ENCODE data around the gene CAMTA1. TPM values are rescaled to one million over a fixed set of nuclear protein-coding genes. Genes with fewer than 3 reads are reported as not detected.
"Not testable (repeated sequence)": the region's sequence is repeated elsewhere in the genome, so short reads cannot be mapped to it uniquely, and the experiment has no call there.

The CAMTA1 gene
- total RNA-seq, 1 donor from 2014 or later: 127 TPM

GRCh38 chr1:7403265-7404045 lies 618.2 kb downstream of the CAMTA1 start:
- no peak for FAIRE-seq
- DNase-seq (ENCODE audit: low spot score in 2 of 2): no peak

GRCh38 chr1:7404046-7404742 lies 618.9 kb downstream of the CAMTA1 start:
- no peak for FAIRE-seq
- DNase-seq (ENCODE audit: low spot score in 2 of 2): no peak

- FAIRE-seq (no peak), DNase-seq (ENCODE audit: low spot score in 2 of 2) (no peak)
Observed at GRCh38 chr1:7405844-7406500, 620.7 kb downstream of the CAMTA1 start.

GRCh38 chr1:7406641-7407543 lies 621.6 kb downstream of the CAMTA1 start:
- DNase-seq (ENCODE audit: low spot score in 2 of 2): no peak
- no peak for FAIRE-seq

- no peak for DNase-seq (ENCODE audit: low spot score in 2 of 2)
- no peak for FAIRE-seq
Observed at GRCh38 chr1:7407544-7407895, 622.3 kb downstream of the CAMTA1 start.

GRCh38 chr1:7407980-7408770 lies 622.9 kb downstream of the CAMTA1 start:
- FAIRE-seq: no peak
- DNase-seq (ENCODE audit: low spot score in 2 of 2): no peak

- no peak for DNase-seq (ENCODE audit: low spot score in 2 of 2)
- no peak for FAIRE-seq
Observed at GRCh38 chr1:7408771-7409150, 623.5 kb downstream of the CAMTA1 start.

- FAIRE-seq: no peak
- DNase-seq (ENCODE audit: low spot score in 2 of 2): no peak
Observed at GRCh38 chr1:7409278-7409677, 624.0 kb downstream of the CAMTA1 start.

- FAIRE-seq (no peak), DNase-seq (ENCODE audit: low spot score in 2 of 2) (no peak)
Observed at GRCh38 chr1:7410156-7410555, 624.9 kb downstream of the CAMTA1 start.

- FAIRE-seq; DNase-seq (ENCODE audit: low spot score in 2 of 2): not testable (repeated sequence)
Observed at GRCh38 chr1:7417618-7418017, 632.4 kb downstream of the CAMTA1 start.

- no peak for FAIRE-seq
Observed at GRCh38 chr1:7418442-7419080, 633.3 kb downstream of the CAMTA1 start.

GRCh38 chr1:7420098-7420445 lies 634.8 kb downstream of the CAMTA1 start:
- FAIRE-seq (no peak), DNase-seq (ENCODE audit: low spot score in 2 of 2) (no peak)

More at GRCh38 chr1:7418442-7419080, 633.3 kb downstream of the CAMTA1 start:
- DNase-seq (ENCODE audit: low spot score in 2 of 2): no peak

- no peak for DNase-seq (ENCODE audit: low spot score in 2 of 2)
Observed at GRCh38 chr1:7420470-7421100, 635.3 kb downstream of the CAMTA1 start.

GRCh38 chr1:7421471-7422075 lies 636.3 kb downstream of the CAMTA1 start:
- DNase-seq (ENCODE audit: low spot score in 2 of 2) (no peak), FAIRE-seq (no peak)

More at GRCh38 chr1:7420470-7421100, 635.3 kb downstream of the CAMTA1 start:
- no peak for FAIRE-seq

GRCh38 chr1:7422081-7422480 lies 636.8 kb downstream of the CAMTA1 start:
- DNase-seq (ENCODE audit: low spot score in 2 of 2): no peak
- no peak for FAIRE-seq

- FAIRE-seq (no peak), DNase-seq (ENCODE audit: low spot score in 2 of 2) (no peak)
Observed at GRCh38 chr1:7422561-7422960, 637.3 kb downstream of the CAMTA1 start.

GRCh38 chr1:7422966-7423365 lies 637.7 kb downstream of the CAMTA1 start:
- FAIRE-seq (no peak), DNase-seq (ENCODE audit: low spot score in 2 of 2) (no peak)

- FAIRE-seq: no peak
- no peak for DNase-seq (ENCODE audit: low spot score in 2 of 2)
Observed at GRCh38 chr1:7424352-7424890, 639.2 kb downstream of the CAMTA1 start.
